Stimulated activated CD4-positive, alpha-beta T cell treated with anti-CD3 and anti-CD28 coated beads, Interleukin-12 subunit alpha, Interleukin-12 subunit beta, amount 100 ng/mL, for 24 hours (primary cell): ENCODE results near the gene CEP250.

Experiments used
- DNase-seq, 2 experiments: peaks; one replicate each; pipeline ENCODE4 v3.0.0-alpha.2; 2020; ENCODE audit warnings: low read depth in 2 of 2

Gene CEP250

GRCh38 chr20:35561268-35561667 is 105.9 kb downstream of the CEP250 start:
- no peak for DNase-seq

GRCh38 chr20:35561671-35562070 is 106.3 kb downstream of the CEP250 start:
- DNase-seq, result no peak

GRCh38 chr20:35562541-35563110 is 107.2 kb downstream of the CEP250 start:
- DNase-seq, result no peak

- DNase-seq, result no peak
These were observed 108.4 kb downstream of the CEP250 start for GRCh38 chr20:35563834-35564233.

DNA sequence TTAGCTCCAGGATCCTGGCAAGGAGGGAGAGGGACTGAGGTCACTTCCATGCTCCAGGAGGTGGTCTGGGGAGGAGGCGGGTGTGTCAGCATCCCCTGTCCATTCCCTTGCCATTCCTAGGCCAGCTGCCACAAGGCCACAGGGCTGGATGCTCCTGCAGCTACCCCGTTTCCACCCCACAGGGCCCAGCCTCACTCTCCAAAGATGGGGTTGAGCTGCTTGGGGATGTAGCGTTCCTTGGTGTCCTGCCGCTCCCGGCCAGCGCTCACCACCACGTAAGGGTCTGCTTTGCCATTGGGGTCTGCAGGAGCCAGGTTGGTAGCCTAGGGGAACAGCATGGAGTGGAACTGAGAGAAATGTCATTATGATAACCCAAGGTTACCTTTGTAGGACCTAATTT is 109.5 kb downstream of the CEP250 start:
- DNase-seq, result no peak

GRCh38 chr20:35568645-35569044 is 113.2 kb downstream of the CEP250 start:
- DNase-seq, result no peak
